Astrocyte (in vitro differentiated cells and primary cell): ENCODE measurements around the gene NUP214. TPM values are rescaled to one million over a fixed set of nuclear protein-coding genes. Genes with fewer than 3 reads are reported as not detected.

ENCODE experiments used
- DNase-seq: peaks from one replicate; pipeline ENCODE4 v3.0.0-alpha.2; 2010; ENCODE audit warnings: low read depth
- FAIRE-seq: peaks from 2 replicates; lab custom pipeline; 2011; peaks lifted over from hg19 to GRCh38; lab: Jason Lieb, UNC
- H2AFZ ChIP-seq: 2 replicates; pipeline ENCODE4 v1.6.0; 2012; ENCODE audit warnings: low read depth, low read length, inconsistent platforms
- H3K27ac ChIP-seq: 2 replicates; pipeline ENCODE4 v1.5.1; 2011; ENCODE audit warnings: low read depth, low read length, inconsistent platforms
- H3K27me3 ChIP-seq: 2 replicates; pipeline ENCODE4 v1.6.0; 2011; ENCODE audit warnings: low read length, inconsistent platforms; ENCODE audit not compliant: insufficient read depth
- H3K36me3 ChIP-seq: 2 replicates; pipeline ENCODE4 v1.5.1; 2011; ENCODE audit warnings: low read length, inconsistent platforms; ENCODE audit not compliant: insufficient read depth
- H3K4me1 ChIP-seq: 2 replicates; pipeline ENCODE4 v1.5.1; 2011; ENCODE audit warnings: low read length, inconsistent platforms; ENCODE audit not compliant: insufficient read depth
- H3K4me2 ChIP-seq: 2 replicates; pipeline ENCODE4 v1.6.0; 2012; ENCODE audit warnings: low read length, inconsistent platforms
- H3K4me3 ChIP-seq: 2 replicates; pipeline ENCODE4 v1.5.1; 2011; ENCODE audit warnings: low read depth, mild to moderate bottlenecking, low read length, inconsistent platforms; ENCODE audit not compliant: insufficient read depth
- H3K79me2 ChIP-seq: 2 replicates; pipeline ENCODE4 v1.6.0; 2012; ENCODE audit warnings: mild to moderate bottlenecking, low read length, inconsistent platforms; ENCODE audit not compliant: insufficient read depth
- H3K9ac ChIP-seq: 2 replicates; pipeline ENCODE4 v1.6.0; 2012; ENCODE audit warnings: mild to moderate bottlenecking, low read length, inconsistent platforms
- H3K9me3 ChIP-seq: 2 replicates; pipeline ENCODE4 v1.5.1; 2012; ENCODE audit warnings: low read depth, mild to moderate bottlenecking, low read length, inconsistent platforms; ENCODE audit not compliant: insufficient read depth
- H4K20me1 ChIP-seq: 2 replicates; pipeline ENCODE4 v1.6.0; 2012; ENCODE audit warnings: low read length, inconsistent platforms; ENCODE audit not compliant: insufficient read depth
- H3K27ac Mint-ChIP-seq: one replicate; pipeline ENCODE4 v1.8.0; 2021; ENCODE audit warnings: mild to moderate bottlenecking, mixed read lengths; ENCODE audit not compliant: unreplicated experiment
- H3K27me3 Mint-ChIP-seq: one replicate; pipeline ENCODE4 v1.8.0; 2021; ENCODE audit warnings: low read depth, mixed read lengths; ENCODE audit not compliant: unreplicated experiment
- H3K36me3 Mint-ChIP-seq: one replicate; pipeline ENCODE4 v1.8.0; 2021; ENCODE audit warnings: low read depth, mixed read lengths; ENCODE audit not compliant: unreplicated experiment
- H3K4me1 Mint-ChIP-seq: one replicate; pipeline ENCODE4 v1.8.0; 2021; ENCODE audit warnings: low read depth, mixed read lengths; ENCODE audit not compliant: unreplicated experiment
- H3K4me3 Mint-ChIP-seq: one replicate; pipeline ENCODE4 v1.8.0; 2021; ENCODE audit warnings: mild to moderate bottlenecking, moderate library complexity, mixed read lengths; ENCODE audit not compliant: unreplicated experiment
- H3K9me3 Mint-ChIP-seq: one replicate; pipeline ENCODE4 v1.8.0; 2021; ENCODE audit warnings: mild to moderate bottlenecking, mixed read lengths; ENCODE audit not compliant: unreplicated experiment
- EZH2 ChIP-seq: IDR thresholded peaks from 2 replicates; pipeline ENCODE4 v1.6.1; 2012; ENCODE audit warnings: mild to moderate bottlenecking, low read length, inconsistent platforms; ENCODE audit not compliant: insufficient read depth
- total RNA-seq: library from RNA; stranded (reverse); gene quantifications from 2 replicates; pipeline ENCODE4 v1.2.1, GENCODE V29; 2021
- TF ChIP-seq, protein P1 (sequence below): IDR thresholded peaks from 2 replicates; pipeline ENCODE4 v1.5.1; 2011; ENCODE audit warnings: low read depth, mild to moderate bottlenecking, inconsistent platforms, low read length, moderate library complexity; ENCODE audit not compliant: insufficient read depth

The NUP214 gene
- total RNA-seq, 1 donor from 2014 or later, result 30.5 TPM

DNA sequence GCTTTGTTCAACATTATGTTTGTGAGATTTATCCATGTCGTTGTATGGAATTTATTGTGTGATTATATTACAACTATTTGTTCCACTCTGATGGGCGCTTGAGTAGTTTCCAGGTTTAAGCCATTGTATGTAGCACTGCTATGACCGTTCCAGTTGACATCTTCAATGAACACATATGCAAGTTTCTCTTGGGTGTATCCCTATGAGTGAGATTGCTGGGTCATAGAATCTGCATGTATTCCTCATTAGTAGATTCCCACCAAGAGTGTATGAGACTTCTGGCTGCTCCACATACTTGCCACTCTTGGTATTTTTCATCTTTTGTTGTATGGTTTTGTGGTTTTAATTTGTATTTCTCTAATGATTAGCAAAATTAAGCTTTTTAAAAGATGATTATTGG lies 22.9 kb downstream of the NUP214 start:
- Histone ChIP-seq H3K9ac (no peak overlapping the region), H4K20me1 (peaks cover under 1% of the 10 kb centered on the region), H2AFZ (no peak overlapping the region), H3K36me3 (peaks cover 74% of the 10 kb centered on the region), H3K27me3 (no peaks in the 10 kb centered on the region), H3K4me1 (no peaks in the 10 kb centered on the region), H3K27ac (no peak overlapping the region), H3K4me3 (no peak overlapping the region), H3K4me2 (no peak overlapping the region), H3K79me2 (no peaks in the 10 kb centered on the region), H3K9me3 (no peaks in the 10 kb centered on the region)
- no peak overlapping the region for H3K27ac Mint-ChIP-seq
- H3K9me3 Mint-ChIP-seq, result no peaks in the 10 kb centered on the region
- H3K27me3 Mint-ChIP-seq, result no peaks in the 10 kb centered on the region
- no peaks in the 10 kb centered on the region for H3K4me1 Mint-ChIP-seq
- no peak overlapping the region for H3K4me3 Mint-ChIP-seq
- no peak for DNase-seq
- peaks cover 17% of the 10 kb centered on the region for H3K36me3 Mint-ChIP-seq
- TF ChIP-seq, protein P1, sequence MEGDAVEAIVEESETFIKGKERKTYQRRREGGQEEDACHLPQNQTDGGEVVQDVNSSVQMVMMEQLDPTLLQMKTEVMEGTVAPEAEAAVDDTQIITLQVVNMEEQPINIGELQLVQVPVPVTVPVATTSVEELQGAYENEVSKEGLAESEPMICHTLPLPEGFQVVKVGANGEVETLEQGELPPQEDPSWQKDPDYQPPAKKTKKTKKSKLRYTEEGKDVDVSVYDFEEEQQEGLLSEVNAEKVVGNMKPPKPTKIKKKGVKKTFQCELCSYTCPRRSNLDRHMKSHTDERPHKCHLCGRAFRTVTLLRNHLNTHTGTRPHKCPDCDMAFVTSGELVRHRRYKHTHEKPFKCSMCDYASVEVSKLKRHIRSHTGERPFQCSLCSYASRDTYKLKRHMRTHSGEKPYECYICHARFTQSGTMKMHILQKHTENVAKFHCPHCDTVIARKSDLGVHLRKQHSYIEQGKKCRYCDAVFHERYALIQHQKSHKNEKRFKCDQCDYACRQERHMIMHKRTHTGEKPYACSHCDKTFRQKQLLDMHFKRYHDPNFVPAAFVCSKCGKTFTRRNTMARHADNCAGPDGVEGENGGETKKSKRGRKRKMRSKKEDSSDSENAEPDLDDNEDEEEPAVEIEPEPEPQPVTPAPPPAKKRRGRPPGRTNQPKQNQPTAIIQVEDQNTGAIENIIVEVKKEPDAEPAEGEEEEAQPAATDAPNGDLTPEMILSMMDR, result no peak
- TF ChIP-seq EZH2, result no peak
- FAIRE-seq, result no peak

GRCh38 chr9:131148966-131149687 lies 23.7 kb downstream of the NUP214 start:
- FAIRE-seq (no peak), DNase-seq (no peak)
- Mint-ChIP-seq H3K4me1 (no peaks in the 10 kb centered on the region), H3K27me3 (no peaks in the 10 kb centered on the region), H3K36me3 (peaks cover 18% of the 10 kb centered on the region), H3K27ac (no peak overlapping the region), H3K9me3 (no peaks in the 10 kb centered on the region), H3K4me3 (no peak overlapping the region)
- H3K4me3 ChIP-seq, result no peak overlapping the region
- H3K36me3 ChIP-seq, result peaks cover 80% of the 10 kb centered on the region
- H4K20me1 ChIP-seq, result peaks cover 7% of the 10 kb centered on the region
- TF ChIP-seq, protein P1, result no peak
- TF ChIP-seq EZH2, result no peak
- no peaks in the 10 kb centered on the region for H3K79me2 ChIP-seq
- no peaks in the 10 kb centered on the region for H3K4me1 ChIP-seq
- H2AFZ ChIP-seq, result no peak overlapping the region
- no peak overlapping the region for H3K4me2 ChIP-seq
- H3K9ac ChIP-seq, result no peak overlapping the region
- no peaks in the 10 kb centered on the region for H3K27me3 ChIP-seq
- H3K9me3 ChIP-seq, result no peaks in the 10 kb centered on the region
- no peak overlapping the region for H3K27ac ChIP-seq

GRCh38 chr9:131149688-131150053 lies 24.3 kb downstream of the NUP214 start:
- H3K36me3 ChIP-seq, result peaks cover 77% of the 10 kb centered on the region
- H3K27ac ChIP-seq, result no peak overlapping the region
- peaks cover 7% of the 10 kb centered on the region for H4K20me1 ChIP-seq
- Mint-ChIP-seq H3K27me3 (no peaks in the 10 kb centered on the region), H3K9me3 (no peaks in the 10 kb centered on the region), H3K4me3 (no peak overlapping the region), H3K4me1 (no peaks in the 10 kb centered on the region), H3K27ac (no peak overlapping the region), H3K36me3 (peaks cover 20% of the 10 kb centered on the region)
- TF ChIP-seq EZH2, result no peak
- TF ChIP-seq, protein P1, result no peak
- H3K9ac ChIP-seq, result no peak overlapping the region
- no peaks in the 10 kb centered on the region for H3K4me1 ChIP-seq
- H3K79me2 ChIP-seq, result no peaks in the 10 kb centered on the region
- H3K4me2 ChIP-seq, result no peak overlapping the region
- DNase-seq (no peak), FAIRE-seq (no peak)
- H2AFZ ChIP-seq, result no peak overlapping the region
- no peaks in the 10 kb centered on the region for H3K9me3 ChIP-seq
- H3K4me3 ChIP-seq, result no peak overlapping the region
- H3K27me3 ChIP-seq, result no peaks in the 10 kb centered on the region
